Endodermal cell (in vitro differentiated cells): ENCODE results near the gene APOC3. TPM values are rescaled to one million over a fixed set of nuclear protein-coding genes. Genes with fewer than 3 reads are reported as not detected.

Experiments
- DNase-seq: peaks from one replicate; pipeline ENCODE4 v3.0.0-alpha.2; 2017
- H3K27ac ChIP-seq: 2 replicates; pipeline ENCODE4 v1.5.1; 2013; ENCODE audit warnings: mild to moderate bottlenecking, low read depth, low read length, moderate library complexity
- H3K27me3 ChIP-seq: 2 replicates; pipeline ENCODE4 v1.6.1; 2013; ENCODE audit warnings: mild to moderate bottlenecking, low read length, moderate library complexity; ENCODE audit not compliant: insufficient read depth, control insufficient read depth, poor library complexity, severe bottlenecking
- H3K36me3 ChIP-seq: 2 replicates; pipeline ENCODE4 v1.7.0; 2013; ENCODE audit warnings: mild to moderate bottlenecking, low read length, moderate library complexity; ENCODE audit not compliant: control insufficient read depth, insufficient read depth
- H3K4me1 ChIP-seq: one replicate; pipeline ENCODE4 v1.7.0; 2013; ENCODE audit warnings: low read length; ENCODE audit not compliant: control insufficient read depth, insufficient read depth
- H3K4me3 ChIP-seq: 2 replicates; pipeline ENCODE4 v1.5.1; 2013; ENCODE audit warnings: mild to moderate bottlenecking, low read length, moderate library complexity
- H3K9ac ChIP-seq: 2 replicates; pipeline ENCODE4 v1.6.1; 2013; ENCODE audit warnings: mild to moderate bottlenecking, low read length, moderate library complexity; ENCODE audit not compliant: poor library complexity, severe bottlenecking; ENCODE audit errors: extremely low read depth
- H3K9me3 ChIP-seq: 2 replicates; pipeline ENCODE4 v1.6.1; 2013; ENCODE audit warnings: mild to moderate bottlenecking, low read length, moderate library complexity; ENCODE audit not compliant: control insufficient read depth
- H3K27ac Mint-ChIP-seq: 2 replicates; pipeline ENCODE4 v1.8.0; 2020; ENCODE audit warnings: mixed read lengths
- H3K27me3 Mint-ChIP-seq: 2 replicates; pipeline ENCODE4 v1.8.0; 2021; ENCODE audit warnings: mild to moderate bottlenecking, mixed read lengths; ENCODE audit not compliant: insufficient read depth
- H3K36me3 Mint-ChIP-seq: 2 replicates; pipeline ENCODE4 v1.8.0; 2020; ENCODE audit warnings: low read depth, mixed read lengths
- H3K4me1 Mint-ChIP-seq: 2 replicates; pipeline ENCODE4 v1.8.0; 2020; ENCODE audit warnings: mixed read lengths
- H3K4me3 Mint-ChIP-seq: 2 replicates; pipeline ENCODE4 v1.8.0; 2020; ENCODE audit warnings: mild to moderate bottlenecking, moderate library complexity, mixed read lengths
- H3K9me3 Mint-ChIP-seq: 2 replicates; pipeline ENCODE4 v1.8.0; 2020; ENCODE audit warnings: mild to moderate bottlenecking, mixed read lengths
- WGBS, 2 experiments: methylation state at CpG; one replicate each; pipeline versions ENCODE4 v1.1.5 to v1.1.7; 2013; ENCODE audit warnings: missing lambda C conversion rate in 2 of 2, mixed read lengths in 1 of 2; ENCODE audit not compliant: insufficient coverage in 1 of 2, insufficient read length in 1 of 2; 5-methylcytosine and 5-hydroxymethylcytosine counted together
- total RNA-seq, 2 donors: library from RNA; stranded (reverse); fragmentation: NEBNext Ultra II Directional in 1 of 2; extraction: Animal tissue kit (Norgen Biotek cat#: 25700) in 1 of 2; gene quantifications; 2 replicates in 1 of 2; 3 replicates in 1 of 2; pipeline ENCODE4 v1.2.1, GENCODE V29; 2021
- TF ChIP-seq, protein P1 (sequence below): fragments of 200-600 bp; sonication (generic); conservative IDR thresholded peaks from 2 replicates; pipeline ENCODE4 v1.5.0; 2021; ENCODE audit warnings: antibody characterized with exemption, mild to moderate bottlenecking

Gene APOC3
- total RNA-seq, 2 donors from 2014 or later = not detected

DNA sequence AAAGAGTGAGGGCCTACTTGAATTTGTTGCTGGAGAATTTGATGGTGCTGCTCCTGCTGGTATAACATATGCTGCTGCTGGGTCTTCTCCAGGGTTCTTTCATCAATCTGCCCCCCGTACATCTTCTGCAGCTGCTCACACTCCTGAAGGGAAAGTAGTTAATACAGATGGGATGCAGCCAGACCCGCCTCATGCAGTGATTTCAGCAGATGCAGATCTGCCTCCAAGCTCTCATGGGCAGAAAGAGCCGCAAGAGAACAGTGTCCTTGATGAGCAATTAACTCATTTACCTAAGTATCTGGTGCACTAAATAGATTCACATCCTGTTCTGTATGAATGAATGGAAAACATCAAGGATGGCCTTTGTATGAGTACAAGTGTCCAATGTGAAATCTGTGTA, 32.5 kb downstream of the APOC3 start:
- 91 to 100% methylated on average over 2 to 3 of the region's 3 CpGs for WGBS, 2 experiments
- DNase-seq = no peak
- no peaks in the 10 kb centered on the region for H3K9me3 Mint-ChIP-seq
- peaks cover 66% of the 10 kb centered on the region for H3K36me3 Mint-ChIP-seq
- Histone ChIP-seq H3K4me3 (no peak overlapping the region), H3K27me3 (no peaks in the 10 kb centered on the region), H3K9ac (no peak overlapping the region), H3K9me3 (no peaks in the 10 kb centered on the region), H3K36me3 (peaks cover 85% of the 10 kb centered on the region), H3K4me1 (peaks cover 4% of the 10 kb centered on the region), H3K27ac (no peak overlapping the region)
- no peak overlapping the region for H3K27ac Mint-ChIP-seq
- TF ChIP-seq, protein P1, sequence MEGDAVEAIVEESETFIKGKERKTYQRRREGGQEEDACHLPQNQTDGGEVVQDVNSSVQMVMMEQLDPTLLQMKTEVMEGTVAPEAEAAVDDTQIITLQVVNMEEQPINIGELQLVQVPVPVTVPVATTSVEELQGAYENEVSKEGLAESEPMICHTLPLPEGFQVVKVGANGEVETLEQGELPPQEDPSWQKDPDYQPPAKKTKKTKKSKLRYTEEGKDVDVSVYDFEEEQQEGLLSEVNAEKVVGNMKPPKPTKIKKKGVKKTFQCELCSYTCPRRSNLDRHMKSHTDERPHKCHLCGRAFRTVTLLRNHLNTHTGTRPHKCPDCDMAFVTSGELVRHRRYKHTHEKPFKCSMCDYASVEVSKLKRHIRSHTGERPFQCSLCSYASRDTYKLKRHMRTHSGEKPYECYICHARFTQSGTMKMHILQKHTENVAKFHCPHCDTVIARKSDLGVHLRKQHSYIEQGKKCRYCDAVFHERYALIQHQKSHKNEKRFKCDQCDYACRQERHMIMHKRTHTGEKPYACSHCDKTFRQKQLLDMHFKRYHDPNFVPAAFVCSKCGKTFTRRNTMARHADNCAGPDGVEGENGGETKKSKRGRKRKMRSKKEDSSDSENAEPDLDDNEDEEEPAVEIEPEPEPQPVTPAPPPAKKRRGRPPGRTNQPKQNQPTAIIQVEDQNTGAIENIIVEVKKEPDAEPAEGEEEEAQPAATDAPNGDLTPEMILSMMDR = no peak
- no peaks in the 10 kb centered on the region for H3K27me3 Mint-ChIP-seq
- H3K4me1 Mint-ChIP-seq = peaks cover 6% of the 10 kb centered on the region
- no peak overlapping the region for H3K4me3 Mint-ChIP-seq

DNA sequence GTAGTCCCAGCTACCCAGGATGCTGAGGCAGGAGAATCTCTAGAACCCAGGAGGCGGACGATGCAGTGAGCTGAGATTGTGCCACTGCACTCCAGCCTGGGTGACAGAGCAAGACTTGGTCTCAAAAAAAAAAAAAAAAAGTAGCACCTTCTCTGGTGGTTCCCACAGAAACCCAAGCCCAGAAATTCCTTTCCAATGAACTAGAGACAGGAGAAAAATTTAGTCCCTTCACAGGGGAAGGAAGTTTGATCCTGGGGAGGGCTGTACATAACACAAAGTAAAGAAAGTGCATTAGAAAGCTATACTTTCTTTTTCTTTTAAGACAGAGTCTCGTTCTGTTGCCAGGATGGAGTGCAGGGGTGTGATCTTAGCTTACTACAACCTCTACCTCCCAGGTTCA, 33.2 kb downstream of the APOC3 start:
- Mint-ChIP-seq H3K4me1 (peaks cover 6% of the 10 kb centered on the region), H3K36me3 (peaks cover 67% of the 10 kb centered on the region), H3K9me3 (no peaks in the 10 kb centered on the region), H3K27me3 (no peaks in the 10 kb centered on the region), H3K4me3 (no peak overlapping the region), H3K27ac (no peak overlapping the region)
- H3K9me3 ChIP-seq = no peaks in the 10 kb centered on the region
- TF ChIP-seq, protein P1 = no peak
- H3K36me3 ChIP-seq = peaks cover 85% of the 10 kb centered on the region
- peaks cover 2% of the 10 kb centered on the region for H3K4me1 ChIP-seq
- H3K9ac ChIP-seq = no peak overlapping the region
- no peaks in the 10 kb centered on the region for H3K27me3 ChIP-seq
- no peak overlapping the region for H3K4me3 ChIP-seq
- no peak overlapping the region for H3K27ac ChIP-seq
- DNase-seq = no peak
- WGBS, 2 experiments = 94 to 98% methylated on average over 2 to 3 of the region's 3 CpGs

DNA sequence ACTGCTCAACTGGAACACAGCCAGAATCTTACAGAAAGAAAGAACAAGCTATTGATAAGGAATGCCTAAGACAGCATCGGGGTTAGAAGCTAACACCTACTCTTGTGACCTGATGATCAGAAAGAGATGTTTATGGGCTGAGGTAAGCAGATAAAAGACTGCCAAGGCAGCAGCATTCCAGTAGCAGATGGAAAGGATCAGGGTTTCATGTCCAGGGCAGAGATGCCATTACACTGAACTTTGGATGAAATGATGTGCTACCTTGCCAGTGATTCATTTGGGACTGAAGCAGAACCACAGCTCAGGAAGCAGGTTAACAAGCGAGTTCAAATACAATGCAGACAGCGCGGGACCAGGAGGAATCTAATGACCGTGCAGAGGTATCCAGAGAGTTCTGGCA, 34.8 kb downstream of the APOC3 start:
- Mint-ChIP-seq H3K36me3 (peaks cover 62% of the 10 kb centered on the region), H3K4me1 (no peaks in the 10 kb centered on the region), H3K4me3 (no peak overlapping the region), H3K27me3 (no peaks in the 10 kb centered on the region), H3K9me3 (no peaks in the 10 kb centered on the region), H3K27ac (peak overlapping the region; percentile 39)
- Histone ChIP-seq H3K9me3 (no peaks in the 10 kb centered on the region), H3K27ac (no peak overlapping the region), H3K4me1 (no peaks in the 10 kb centered on the region), H3K36me3 (peaks cover 86% of the 10 kb centered on the region), H3K4me3 (no peak overlapping the region), H3K27me3 (no peaks in the 10 kb centered on the region), H3K9ac (no peak overlapping the region)
- TF ChIP-seq, protein P1 = no peak
- DNase-seq = no peak
- WGBS, 2 experiments = 91 to 93% methylated on average over 5 of the region's 5 CpGs
